Activated CD4-positive, alpha-beta T cell treated with anti-CD3 and anti-CD28 coated beads, Interleukin-2, amount 10 ng/mL, durations not matched to agents 7 days and 5 days (primary cell): ENCODE results near the gene NME5. TPM values are rescaled to one million over a fixed set of nuclear protein-coding genes. Genes with fewer than 3 reads are reported as not detected.
"Not testable (repeated sequence)": the region's sequence is repeated elsewhere in the genome, so short reads cannot be mapped to it uniquely, and the experiment has no call there.

ENCODE experiments used
- CTCF ChIA-PET: fragments of 350-600 bp; sonication (Branson Sonifier 250); formaldehyde crosslinking; loops from one replicate; lab custom pipeline; 2021; ENCODE audit warnings: antibody characterized with exemption; lab: Charles Lee
- POLR2A ChIA-PET: fragments of 350-600 bp; sonication (Branson Sonifier 250); formaldehyde crosslinking; loops from one replicate; lab custom pipeline; 2021; ENCODE audit warnings: antibody characterized with exemption; lab: Charles Lee
- DNase-seq: peaks from one replicate; pipeline ENCODE4 v3.0.0-alpha.2; 2020
- H3K27ac Mint-ChIP-seq: one replicate; pipeline ENCODE4 v1.8.0; 2021; ENCODE audit warnings: mild to moderate bottlenecking, moderate library complexity, mixed read lengths
- H3K27me3 Mint-ChIP-seq: one replicate; pipeline ENCODE4 v1.8.0; 2021; ENCODE audit warnings: mixed read lengths
- H3K36me3 Mint-ChIP-seq: one replicate; pipeline ENCODE4 v1.8.0; 2021; ENCODE audit warnings: low read depth, mixed read lengths
- H3K4me1 Mint-ChIP-seq: one replicate; pipeline ENCODE4 v1.8.0; 2021; ENCODE audit warnings: mixed read lengths
- H3K4me3 Mint-ChIP-seq: one replicate; pipeline ENCODE4 v1.8.0; 2021; ENCODE audit warnings: mild to moderate bottlenecking, moderate library complexity, mixed read lengths
- H3K9me3 Mint-ChIP-seq: one replicate; pipeline ENCODE4 v1.8.0; 2021; ENCODE audit warnings: mixed read lengths
- total RNA-seq, 2 experiments: library from RNA; stranded (reverse); gene quantifications; one replicate each; pipeline ENCODE4 v1.2.3, GENCODE V29; 2021

The NME5 gene
- total RNA-seq, 2 experiments from 2014 or later: not detected

GRCh38 chr5:138163721-138164120 is 24.5 kb upstream of the NME5 start:
- no peak overlapping the region for H3K27ac Mint-ChIP-seq
- POLR2A ChIA-PET: no interaction called here
- no peaks in the 10 kb centered on the region for H3K27me3 Mint-ChIP-seq
- no peak for DNase-seq
- no peaks in the 10 kb centered on the region for H3K9me3 Mint-ChIP-seq
- peaks cover 81% of the 10 kb centered on the region for H3K36me3 Mint-ChIP-seq
- H3K4me3 Mint-ChIP-seq: no peak overlapping the region
- CTCF ChIA-PET: interaction anchor here (1.0 kb wide), 1 partner anchor 16 kb away, joined by 4 read pairs; no protein-coding TSS in a partner anchor
- no peaks in the 10 kb centered on the region for H3K4me1 Mint-ChIP-seq

GRCh38 chr5:138160706-138161105 is 21.5 kb upstream of the NME5 start:
- no peak overlapping the region for H3K27ac Mint-ChIP-seq
- no peak overlapping the region for H3K4me3 Mint-ChIP-seq
- H3K27me3 Mint-ChIP-seq: no peaks in the 10 kb centered on the region
- POLR2A ChIA-PET: no interaction called here
- peaks cover 74% of the 10 kb centered on the region for H3K36me3 Mint-ChIP-seq
- DNase-seq: no peak
- H3K9me3 Mint-ChIP-seq: no peaks in the 10 kb centered on the region
- CTCF ChIA-PET: no interaction called here
- no peaks in the 10 kb centered on the region for H3K4me1 Mint-ChIP-seq

GRCh38 chr5:138159666-138160065 is 20.4 kb upstream of the NME5 start:
- no peaks in the 10 kb centered on the region for H3K27me3 Mint-ChIP-seq
- peaks cover 67% of the 10 kb centered on the region for H3K36me3 Mint-ChIP-seq
- POLR2A ChIA-PET: no interaction called here
- CTCF ChIA-PET: no interaction called here
- no peaks in the 10 kb centered on the region for H3K4me1 Mint-ChIP-seq
- no peak for DNase-seq
- H3K4me3 Mint-ChIP-seq: no peak overlapping the region
- H3K9me3 Mint-ChIP-seq: no peaks in the 10 kb centered on the region
- no peak overlapping the region for H3K27ac Mint-ChIP-seq

GRCh38 chr5:138157626-138158025 is 18.4 kb upstream of the NME5 start:
- Mint-ChIP-seq H3K27ac (no peak overlapping the region), H3K4me1 (no peaks in the 10 kb centered on the region), H3K4me3 (no peak overlapping the region), H3K36me3 (peaks cover 51% of the 10 kb centered on the region), H3K27me3 (no peaks in the 10 kb centered on the region), H3K9me3 (no peaks in the 10 kb centered on the region)
- no peak for DNase-seq
- ChIA-PET CTCF (interaction anchor here (0.7 kb wide), 1 partner anchor 545 kb away, joined by 3 read pairs; no protein-coding TSS in a partner anchor), POLR2A (no interaction called here)

GRCh38 chr5:138155977-138156376 is 16.7 kb upstream of the NME5 start:
- POLR2A ChIA-PET, H3K27me3 Mint-ChIP-seq, H3K27ac Mint-ChIP-seq, H3K4me3 Mint-ChIP-seq, H3K9me3 Mint-ChIP-seq, DNase-seq, H3K4me1 Mint-ChIP-seq: not testable (repeated sequence)
- CTCF ChIA-PET: interaction anchor here (0.7 to 1.1 kb wide), 3 partner anchors 18 to 393 kb away, joined by 3 to 5 read pairs (median 3); partner anchors contain the start of gene KDM3B
- peaks cover 40% of the 10 kb centered on the region for H3K36me3 Mint-ChIP-seq

- no peak for DNase-seq
- Mint-ChIP-seq H3K36me3 (no peaks in the 10 kb centered on the region), H3K4me3 (no peak overlapping the region), H3K27me3 (no peaks in the 10 kb centered on the region), H3K27ac (no peak overlapping the region), H3K9me3 (no peaks in the 10 kb centered on the region), H3K4me1 (no peaks in the 10 kb centered on the region)
- CTCF ChIA-PET: interaction anchor here (0.6 to 1.1 kb wide), 5 partner anchors 20 to 591 kb away, joined by 3 to 4 read pairs (median 3); no protein-coding TSS in a partner anchor
- POLR2A ChIA-PET: no interaction called here
Measured at GRCh38 chr5:138149530-138149929, 10.3 kb upstream of the NME5 start.

GRCh38 chr5:138148811-138149210 is 9.6 kb upstream of the NME5 start:
- DNase-seq: no peak
- Mint-ChIP-seq H3K9me3 (no peaks in the 10 kb centered on the region), H3K4me3 (no peak overlapping the region), H3K36me3 (no peaks in the 10 kb centered on the region), H3K27me3 (no peaks in the 10 kb centered on the region), H3K27ac (no peak overlapping the region), H3K4me1 (no peaks in the 10 kb centered on the region)
- CTCF ChIA-PET: interaction anchor here (0.6 to 1.6 kb wide), 5 partner anchors 16 to 392 kb away, joined by 3 to 15 read pairs (median 3); no protein-coding TSS in a partner anchor
- POLR2A ChIA-PET: no interaction called here

- H3K27me3 Mint-ChIP-seq, DNase-seq, H3K4me1 Mint-ChIP-seq, H3K27ac Mint-ChIP-seq, POLR2A ChIA-PET, H3K4me3 Mint-ChIP-seq, H3K36me3 Mint-ChIP-seq, H3K9me3 Mint-ChIP-seq: not testable (repeated sequence)
- CTCF ChIA-PET: interaction anchor here (0.6 to 1.2 kb wide), 3 partner anchors 66 to 365 kb away, joined by 3 to 4 read pairs (median 3); no protein-coding TSS in a partner anchor
Measured at GRCh38 chr5:138143578-138143977, 4.3 kb upstream of the NME5 start.

GRCh38 chr5:138141734-138142133 is 2.5 kb upstream of the NME5 start:
- H3K36me3 Mint-ChIP-seq: no peaks in the 10 kb centered on the region
- no peak for DNase-seq
- H3K27ac Mint-ChIP-seq: no peak overlapping the region
- peaks cover 8% of the 10 kb centered on the region for H3K27me3 Mint-ChIP-seq
- POLR2A ChIA-PET: no interaction called here
- H3K9me3 Mint-ChIP-seq: no peaks in the 10 kb centered on the region
- H3K4me1 Mint-ChIP-seq: peaks cover 6% of the 10 kb centered on the region
- H3K4me3 Mint-ChIP-seq: no peak overlapping the region
- CTCF ChIA-PET: interaction anchor here (1.2 to 2.2 kb wide), 2 partner anchors 8 to 28 kb away, joined by 3 to 7 read pairs; no protein-coding TSS in a partner anchor

- CTCF ChIA-PET: interaction anchor here (0.6 kb wide), 1 partner anchor 9 kb away, joined by 3 read pairs; no protein-coding TSS in a partner anchor
Measured at GRCh38 chr5:138140268-138140667, 1.0 kb upstream of the NME5 start.

GRCh38 chr5:138139781-138140090 is 508 bp upstream of the NME5 start:
- Mint-ChIP-seq H3K36me3 (no peaks in the 10 kb centered on the region), H3K4me1 (peaks cover 6% of the 10 kb centered on the region), H3K4me3 (no peak overlapping the region), H3K27me3 (peaks cover 12% of the 10 kb centered on the region), H3K27ac (no peak overlapping the region), H3K9me3 (no peaks in the 10 kb centered on the region)
- no peak for DNase-seq
- ChIA-PET CTCF (interaction anchor here (0.6 kb wide), 1 partner anchor 8 kb away, joined by 3 read pairs; no protein-coding TSS in a partner anchor), POLR2A (no interaction called here)

More at GRCh38 chr5:138140268-138140667, 1.0 kb upstream of the NME5 start:
- peaks cover 6% of the 10 kb centered on the region for H3K4me1 Mint-ChIP-seq
- no peak overlapping the region for H3K27ac Mint-ChIP-seq
- no peaks in the 10 kb centered on the region for H3K36me3 Mint-ChIP-seq
- H3K9me3 Mint-ChIP-seq: no peaks in the 10 kb centered on the region
- POLR2A ChIA-PET: no interaction called here
- H3K27me3 Mint-ChIP-seq: peaks cover 12% of the 10 kb centered on the region
- no peak overlapping the region for H3K4me3 Mint-ChIP-seq
- DNase-seq: no peak

- Mint-ChIP-seq H3K27me3 (peaks cover 12% of the 10 kb centered on the region), H3K4me3 (no peak overlapping the region), H3K36me3 (no peaks in the 10 kb centered on the region), H3K27ac (no peak overlapping the region), H3K4me1 (peaks cover 5% of the 10 kb centered on the region), H3K9me3 (no peaks in the 10 kb centered on the region)
- no peak for DNase-seq
- POLR2A ChIA-PET: no interaction called here
- CTCF ChIA-PET: interaction anchor here (0.6 to 2.8 kb wide), 13 partner anchors 10 to 503 kb away, joined by 3 to 30 read pairs (median 5); partner anchors contain the start of gene WNT8A
Measured at GRCh38 chr5:138132543-138132942, 6.7 kb downstream of the NME5 start.

- ChIA-PET CTCF (interaction anchor here (0.9 to 1.4 kb wide), 5 partner anchors 30 to 64 kb away, joined by 3 to 7 read pairs (median 3); partner anchors contain the start of gene WNT8A), POLR2A (interaction anchor here (0.6 kb wide), 1 partner anchor 48 kb away, joined by 3 read pairs; no protein-coding TSS in a partner anchor)
- H3K4me1 Mint-ChIP-seq: peaks cover 5% of the 10 kb centered on the region
- H3K27me3 Mint-ChIP-seq: peaks cover 9% of the 10 kb centered on the region
- no peak overlapping the region for H3K4me3 Mint-ChIP-seq
- H3K36me3 Mint-ChIP-seq: no peaks in the 10 kb centered on the region
- no peak overlapping the region for H3K27ac Mint-ChIP-seq
- DNase-seq: no peak
- H3K9me3 Mint-ChIP-seq: no peaks in the 10 kb centered on the region
Measured at GRCh38 chr5:138129347-138129746, 9.9 kb downstream of the NME5 start.
